GM12878 (cell line): ENCODE data around the gene HCCS. TPM values are rescaled to one million over a fixed set of nuclear protein-coding genes. Genes with fewer than 3 reads are reported as not detected.

Experiments
- ATAC-seq: fragments of 200-7000 bp; cut with Tn5 transposase; 3 replicates; pipeline ENCODE4 v1.9.1; 2020; ENCODE audit warnings: mild to moderate bottlenecking, moderate library complexity
- BruUV-seq: library from RNA; stranded (reverse); fragments of 400-500 nt; replicated peaks from 2 replicates; lab custom pipeline; 2021; lab: Mats Ljungman, UMichigan
- CTCF ChIA-PET: fragments of 300-600 bp; sonication (Branson Sonifier 250); formaldehyde crosslinking; extraction: SDS; loops from one replicate; lab custom pipeline; 2021; ENCODE audit warnings: inconsistent platforms; lab: Yijun Ruan, JAX
- POLR2A ChIA-PET: fragments of 350-600 bp; formaldehyde crosslinking; extraction: SDS; loops from one replicate; lab custom pipeline; 2021; ENCODE audit warnings: inconsistent platforms; lab: Charles Lee
- RAD21 ChIA-PET: fragments of 300-600 bp; sonication (Branson Sonifier 250); formaldehyde crosslinking; loops from one replicate; lab custom pipeline; 2023; ENCODE audit warnings: antibody characterized with exemption; ENCODE audit not compliant: unreplicated experiment; lab: Charles Lee
- SMC1A ChIA-PET: fragments of 300-600 bp; sonication (Branson Sonifier 250); formaldehyde crosslinking; loops from one replicate; lab custom pipeline; 2023; ENCODE audit not compliant: unreplicated experiment, uncharacterized antibody; lab: Charles Lee
- DNase-seq: peaks from one replicate; pipeline ENCODE4 v3.0.0-alpha.2; 2011; ENCODE audit warnings: low read depth, low spot score
- FAIRE-seq: peaks from 3 replicates; lab custom pipeline; 2011; peaks lifted over from hg19 to GRCh38; lab: Jason Lieb, UNC
- H2AFZ ChIP-seq: 2 replicates; pipeline ENCODE4 v1.6.0; 2011; ENCODE audit warnings: low read depth, low read length, control low read depth; ENCODE audit not compliant: control insufficient read depth
- H3K27ac ChIP-seq: 2 replicates; pipeline ENCODE4 v1.5.1; 2011; ENCODE audit warnings: control low read depth; ENCODE audit not compliant: control insufficient read depth, insufficient read depth
- H3K27me3 ChIP-seq, 2 experiments: replicated peaks in 1 of 2; 2 replicates each; pipeline versions ENCODE4 v1.6.0 to v1.6.1; 2011; ENCODE audit warnings: low read length in 1 of 2; ENCODE audit not compliant: control insufficient read depth in 2 of 2, insufficient read depth in 2 of 2
- H3K36me3 ChIP-seq, 2 experiments: 2 replicates each; pipeline ENCODE4 v1.5.1; 2011; ENCODE audit warnings: low read length in 1 of 2; ENCODE audit not compliant: control insufficient read depth in 2 of 2, insufficient read depth in 2 of 2
- H3K4me1 ChIP-seq: 2 replicates; pipeline ENCODE4 v1.6.1; 2011; ENCODE audit warnings: mild to moderate bottlenecking, low read length, moderate library complexity, mixed read lengths; ENCODE audit not compliant: control insufficient read depth, insufficient read depth
- H3K4me2 ChIP-seq: 2 replicates; pipeline ENCODE4 v1.6.0; 2011; ENCODE audit warnings: control low read depth; ENCODE audit not compliant: control insufficient read depth, insufficient read depth
- H3K4me3 ChIP-seq: fragments of 200-600 bp; sonication (generic); 2 replicates; pipeline ENCODE4 v1.5.1; 2016
- H3K79me2 ChIP-seq: 2 replicates; pipeline ENCODE4 v1.6.0; 2011; ENCODE audit warnings: low read length; ENCODE audit not compliant: control insufficient read depth, insufficient read depth
- H3K9ac ChIP-seq: 2 replicates; pipeline ENCODE4 v1.8.0; 2011; ENCODE audit warnings: low read length, control low read depth, mixed read lengths; ENCODE audit not compliant: control insufficient read depth, insufficient read depth
- H3K9me3 ChIP-seq: replicated peaks from 3 replicates; pipeline ENCODE4 v1.5.1; 2011; ENCODE audit warnings: mild to moderate bottlenecking, low read length; ENCODE audit not compliant: control insufficient read depth, insufficient read depth
- H4K20me1 ChIP-seq: 2 replicates; pipeline ENCODE4 v1.6.0; 2011; ENCODE audit not compliant: control insufficient read depth, insufficient read depth
- BCL11A ChIP-seq: IDR thresholded peaks from 2 replicates; pipeline ENCODE4 v1.6.1; 2011; ENCODE audit warnings: low read depth, low read length
- CBX5 ChIP-seq: sonication (generic); IDR thresholded peaks from 2 replicates; pipeline ENCODE4 v1.6.1; 2016; ENCODE audit warnings: low read depth, moderate library complexity, mild to moderate bottlenecking, inconsistent platforms
- CREB1 ChIP-seq: IDR thresholded peaks from 2 replicates; pipeline ENCODE4 v1.6.1; 2012; ENCODE audit warnings: low read depth, mild to moderate bottlenecking, inconsistent platforms
- HCFC1 ChIP-seq: fragments of 150-350 bp; IDR thresholded peaks from 2 replicates; pipeline ENCODE4 v1.6.1; 2014; ENCODE audit warnings: low read length
- SIN3A ChIP-seq: IDR thresholded peaks from 2 replicates; pipeline ENCODE4 v1.6.1; 2012; ENCODE audit warnings: low read depth, low read length, improper control_type of control experiment
- SPI1 ChIP-seq: IDR thresholded peaks from 2 replicates; pipeline ENCODE4 v1.6.1; 2011; ENCODE audit warnings: low read depth, mild to moderate bottlenecking, low read length, moderate library complexity, borderline replicate concordance; ENCODE audit not compliant: insufficient read depth
- SRF ChIP-seq, 2 experiments: IDR thresholded peaks; 2 replicates each; pipeline ENCODE4 v1.6.1; 2011; ENCODE audit warnings: low read depth in 2 of 2, low read length in 2 of 2, mild to moderate bottlenecking in 1 of 2, moderate library complexity in 1 of 2
- SUZ12 ChIP-seq: fragments of 200-600 bp; sonication (generic); IDR thresholded peaks from one replicate; pipeline ENCODE4 v1.6.1; 2018; ENCODE audit warnings: antibody characterized with exemption, mild to moderate bottlenecking; ENCODE audit not compliant: unreplicated experiment
- ZNF384 ChIP-seq: IDR thresholded peaks from 2 replicates; pipeline ENCODE4 v1.6.1; 2012; ENCODE audit warnings: low read depth, mild to moderate bottlenecking, low read length, improper control_type of control experiment, borderline replicate concordance
- WGBS: methylation state at CpG from one replicate; pipeline ENCODE4 v1.1.6; 2016; ENCODE audit warnings: low lambda C conversion rate; ENCODE audit not compliant: insufficient replicate concordance, insufficient coverage; ENCODE audit errors: missing lambda C conversion rate; 5-methylcytosine and 5-hydroxymethylcytosine counted together
- in situ Hi-C: fragments of 300-500 bp; cut with MboI; formaldehyde crosslinking; loops from 9 replicates; pipeline ENCODE4 v1.14.3; 2018; ENCODE audit warnings: mixed read lengths
- intact Hi-C: fragments of 100-400 bp; cut with micrococcal nuclease; formaldehyde crosslinking; loops from one replicate; pipeline ENCODE4 v1.14.2; 2022; ENCODE audit not compliant: unreplicated experiment
- polyA plus RNA-seq, 11 experiments: library from polyadenylated mRNA; depleted of rRNA in 4 of 11; unstranded in 6 of 11; stranded (reverse) in 5 of 11; fragments of >200 nt; fragmentation: Nextera tagmentation in 4 of 11; fragmentation: Illumina TruSeq in 1 of 11; extraction: Ambion mirVana in 4 of 11; extraction: Trizol in 1 of 11; gene quantifications; 1 replicate in 1 of 11; 2 replicates in 10 of 11; pipeline versions ENCODE4 v1.2.1 to v1.2.3, GENCODE V29; 2011 to 2016; ENCODE audit warnings: inconsistent platforms in 2 of 11, missing spikeins in 2 of 11, low read depth in 1 of 11
- total RNA-seq, 4 experiments: library from RNA; depleted of rRNA in 3 of 4; stranded (reverse); fragments of >200 nt in 3 of 4; fragmentation: Illumina TruSeq in 1 of 4; extraction: Trizol in 1 of 4; gene quantifications; 2 replicates each; pipeline versions ENCODE4 v1.2.1 to v1.2.3, GENCODE V29; 2013 to 2021
- TF ChIP-seq, protein P1 (sequence below): fragments of 450-650 bp; IDR thresholded peaks from 2 replicates; pipeline ENCODE4 v1.6.1; 2017; ENCODE audit warnings: mild to moderate bottlenecking, low read depth, inconsistent platforms; ENCODE audit not compliant: poor library complexity, severe bottlenecking

Gene HCCS
- total and polyA plus RNA-seq, 10 of the 15 experiments (the other 5 are each of a cell fraction or from before 2014, with no cell fraction given) = 11.8 to 69.6 (median 36.9) TPM

DNA sequence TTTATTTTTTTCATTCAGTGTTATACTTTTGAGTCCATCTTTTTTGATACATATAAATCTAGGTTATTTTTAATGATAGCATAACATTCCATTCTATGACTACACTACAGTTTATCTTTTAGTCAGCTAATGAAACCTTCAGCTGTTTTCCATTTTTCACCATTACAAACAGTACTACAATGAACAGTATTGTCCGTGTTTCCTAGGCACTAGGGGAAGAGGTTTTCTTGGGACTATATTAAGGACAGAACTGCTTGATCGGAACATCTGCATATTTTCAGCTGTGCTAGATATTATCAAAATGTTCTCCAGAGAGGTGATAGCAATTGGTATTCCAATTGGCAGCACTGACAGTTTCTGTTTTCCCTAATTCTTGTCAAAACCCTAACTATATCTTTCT is 44.3 kb upstream of the HCCS start:
- RAD21 ChIA-PET = no interaction called here
- POLR2A ChIA-PET = no interaction called here
- FAIRE-seq = no peak
- SMC1A ChIA-PET = interaction anchor here (0.9 kb wide), 1 partner anchor 9 kb away, joined by 4 read pairs; no protein-coding TSS in a partner anchor
- no peak overlapping the region for H3K4me2 ChIP-seq
- no peak for ATAC-seq
- no peaks in the 10 kb centered on the region for H3K9me3 ChIP-seq
- H3K4me3 ChIP-seq = no peak overlapping the region
- no peak for DNase-seq
- H3K27me3 ChIP-seq = no peaks in the 10 kb centered on the region
- TF ChIP-seq HCFC1 (no peak), ZNF384 (no peak), CBX5 (no peak), SRF (IDR thresholded peaks at IDR 0.05; ENCODE audit: low read depth in 2 of 2, low read length in 2 of 2) (no peak), CREB1 (no peak), SPI1 (no peak), BCL11A (no peak), SUZ12 (no peak), SIN3A (no peak)
- TF ChIP-seq, protein P1, sequence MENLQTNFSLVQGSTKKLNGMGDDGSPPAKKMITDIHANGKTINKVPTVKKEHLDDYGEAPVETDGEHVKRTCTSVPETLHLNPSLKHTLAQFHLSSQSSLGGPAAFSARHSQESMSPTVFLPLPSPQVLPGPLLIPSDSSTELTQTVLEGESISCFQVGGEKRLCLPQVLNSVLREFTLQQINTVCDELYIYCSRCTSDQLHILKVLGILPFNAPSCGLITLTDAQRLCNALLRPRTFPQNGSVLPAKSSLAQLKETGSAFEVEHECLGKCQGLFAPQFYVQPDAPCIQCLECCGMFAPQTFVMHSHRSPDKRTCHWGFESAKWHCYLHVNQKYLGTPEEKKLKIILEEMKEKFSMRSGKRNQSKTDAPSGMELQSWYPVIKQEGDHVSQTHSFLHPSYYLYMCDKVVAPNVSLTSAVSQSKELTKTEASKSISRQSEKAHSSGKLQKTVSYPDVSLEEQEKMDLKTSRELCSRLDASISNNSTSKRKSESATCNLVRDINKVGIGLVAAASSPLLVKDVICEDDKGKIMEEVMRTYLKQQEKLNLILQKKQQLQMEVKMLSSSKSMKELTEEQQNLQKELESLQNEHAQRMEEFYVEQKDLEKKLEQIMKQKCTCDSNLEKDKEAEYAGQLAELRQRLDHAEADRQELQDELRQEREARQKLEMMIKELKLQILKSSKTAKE = no peak
- H3K9ac ChIP-seq = no peak overlapping the region
- CTCF ChIA-PET = no interaction called here
- BruUV-seq = no TSS peak
- in situ Hi-C loops (no loop called here), intact Hi-C loops (no loop called here)
- 58% methylated on average over 2 of the region's 2 CpGs for WGBS
- no peak overlapping the region for H3K27ac ChIP-seq
- H3K4me1 ChIP-seq = no peaks in the 10 kb centered on the region
- H3K79me2 ChIP-seq = no peaks in the 10 kb centered on the region
- H4K20me1 ChIP-seq = no peaks in the 10 kb centered on the region
- H2AFZ ChIP-seq = no peak overlapping the region
- H3K36me3 ChIP-seq = no peaks in the 10 kb centered on the region
